HEK293T (cell line): ENCODE data around the gene FAM107B.

Source experiments
- FOXM1 ChIP-seq: fragments of 450-650 bp; IDR thresholded peaks from 2 replicates; pipeline ENCODE4 v1.6.1; 2017; ENCODE audit warnings: mild to moderate bottlenecking, borderline replicate concordance
- NFRKB ChIP-seq: fragments of 450-650 bp; IDR thresholded peaks from 2 replicates; pipeline ENCODE4 v1.6.1; 2016; ENCODE audit warnings: mild to moderate bottlenecking, moderate library complexity
- SP1 ChIP-seq: fragments of 450-650 bp; IDR thresholded peaks from 2 replicates; pipeline ENCODE4 v1.6.1; 2017
- TARDBP ChIP-seq: fragments of 450-650 bp; IDR thresholded peaks from 2 replicates; pipeline ENCODE4 v1.6.1; 2016
- TF ChIP-seq, protein P1 (sequence below): fragments of 450-650 bp; IDR thresholded peaks from 2 replicates; pipeline ENCODE4 v1.6.1; 2016

DNA sequence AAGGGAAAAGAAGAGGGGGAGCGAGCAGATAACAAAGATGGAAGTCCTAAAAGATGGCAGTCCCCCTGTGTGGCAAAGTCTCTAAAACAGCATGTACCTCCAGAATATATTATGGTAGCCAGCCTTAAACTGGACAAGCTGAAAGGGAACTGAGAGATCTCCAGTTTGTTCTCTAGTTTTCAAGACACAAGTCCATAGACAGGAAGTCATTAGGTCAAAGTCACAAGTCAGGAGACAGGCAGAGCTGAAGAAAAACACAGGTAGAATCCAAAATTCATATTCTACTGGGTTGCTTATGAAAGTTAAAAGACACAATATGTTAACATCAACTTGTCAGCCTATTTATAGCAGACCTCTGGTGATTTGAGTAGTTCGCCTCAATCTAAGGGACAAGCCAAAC, 38.7 kb downstream of the FAM107B start:
- no peak for TF ChIP-seq SP1
- no peak for TF ChIP-seq NFRKB
- TF ChIP-seq TARDBP: no peak
- TF ChIP-seq FOXM1: no peak
- TF ChIP-seq, protein P1, sequence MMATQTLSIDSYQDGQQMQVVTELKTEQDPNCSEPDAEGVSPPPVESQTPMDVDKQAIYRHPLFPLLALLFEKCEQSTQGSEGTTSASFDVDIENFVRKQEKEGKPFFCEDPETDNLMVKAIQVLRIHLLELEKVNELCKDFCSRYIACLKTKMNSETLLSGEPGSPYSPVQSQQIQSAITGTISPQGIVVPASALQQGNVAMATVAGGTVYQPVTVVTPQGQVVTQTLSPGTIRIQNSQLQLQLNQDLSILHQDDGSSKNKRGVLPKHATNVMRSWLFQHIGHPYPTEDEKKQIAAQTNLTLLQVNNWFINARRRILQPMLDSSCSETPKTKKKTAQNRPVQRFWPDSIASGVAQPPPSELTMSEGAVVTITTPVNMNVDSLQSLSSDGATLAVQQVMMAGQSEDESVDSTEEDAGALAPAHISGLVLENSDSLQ: no peak
